Erythroblast (primary cell): ENCODE results near the gene RPP38.

Source experiments
- DNase-seq, 2 experiments: peaks; one replicate each; lab custom pipeline; 2025; lab: John Stamatoyannopoulos, UW
- GATA1 ChIP-seq: IDR thresholded peaks from 2 replicates; pipeline ENCODE4 v1.6.1; 2011; ENCODE audit warnings: low read depth, mild to moderate bottlenecking, control low read depth, low read length, moderate library complexity
- POLR2A ChIP-seq: IDR thresholded peaks from 2 replicates; pipeline ENCODE4 v1.6.1; 2011; ENCODE audit warnings: mild to moderate bottlenecking, low read length

The RPP38 gene

GRCh38 chr10:15084502-15084922 lies 12.6 kb upstream of the RPP38 start:
- TF ChIP-seq POLR2A (no peak), GATA1 (no peak)
- DNase-seq: no peak

DNA sequence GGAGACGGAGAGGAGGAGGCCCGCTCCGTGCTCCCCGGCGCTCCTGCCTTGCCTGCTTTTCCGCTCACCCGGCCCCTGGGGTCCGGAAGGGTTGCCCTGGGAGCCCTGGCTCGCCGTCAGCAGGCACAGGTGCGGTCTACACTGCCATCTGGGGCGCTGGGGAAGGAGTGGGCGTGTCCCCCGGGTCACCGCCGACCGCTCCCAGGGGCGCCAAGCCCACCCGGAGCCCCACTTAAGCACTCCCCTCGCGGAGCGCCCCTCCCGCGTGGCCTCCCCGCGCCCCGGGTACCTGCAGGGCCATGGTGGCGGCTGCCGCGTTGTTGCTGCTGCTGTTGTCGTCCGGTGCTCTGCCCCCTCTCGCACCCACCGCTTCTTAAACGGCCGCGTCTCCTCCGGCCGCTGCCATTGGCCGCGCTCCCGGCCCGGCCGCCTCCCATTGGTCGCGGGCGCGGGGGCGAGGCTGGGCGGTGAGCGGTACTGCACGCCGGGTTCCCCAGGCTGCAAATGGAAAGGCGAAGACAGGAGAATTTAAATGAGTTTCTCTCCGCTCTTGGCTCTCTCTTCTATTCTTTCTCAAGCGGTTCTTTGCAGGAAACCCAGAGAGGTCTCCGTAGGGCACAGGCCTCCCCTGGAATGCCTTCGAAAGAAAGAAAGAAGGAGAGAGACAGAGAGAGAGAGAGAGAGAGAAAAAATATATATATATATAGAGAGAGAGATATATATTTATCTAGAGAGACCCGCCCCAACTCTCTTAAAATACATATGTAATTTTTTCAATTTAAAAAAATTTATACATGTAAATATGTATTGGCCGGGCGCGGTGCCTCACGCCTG lies 8.5 kb upstream of the RPP38 start, which contains the start of gene ACBD7:
ACBD7 (minus strand) TSS at position 349 of the 834 bp plus-strand sequence; CDS start at position 301, 48 bp downstream.
- peak; percentile 84 to 87 for DNase-seq
- TF ChIP-seq POLR2A: no peak
- TF ChIP-seq GATA1: no peak

DNA sequence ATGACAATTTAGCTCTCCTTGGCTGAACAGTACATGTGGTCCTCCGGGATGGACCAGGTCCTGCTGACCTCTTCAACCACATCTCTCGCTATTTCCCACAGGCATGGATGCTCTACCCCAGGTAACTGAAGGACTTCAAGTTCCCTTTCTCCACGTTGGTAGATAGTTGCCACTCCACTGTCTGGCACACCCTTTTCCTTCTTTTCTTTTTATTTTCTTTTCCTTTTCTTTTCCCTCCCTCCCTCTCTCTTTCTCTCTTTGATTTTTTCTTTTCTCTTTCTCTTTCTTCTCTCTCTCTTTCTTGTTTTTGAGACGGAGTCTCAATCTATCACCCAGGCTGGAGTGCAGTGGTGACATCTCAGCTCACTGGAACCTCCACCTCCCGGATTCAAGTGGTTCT lies 5.7 kb upstream of the RPP38 start:
- no peak for DNase-seq
- no peak for TF ChIP-seq POLR2A
- TF ChIP-seq GATA1: no peak

GRCh38 chr10:15092855-15093408 lies 4.2 kb upstream of the RPP38 start:
- TF ChIP-seq POLR2A (no peak), GATA1 (no peak)
- no peak for DNase-seq

DNA sequence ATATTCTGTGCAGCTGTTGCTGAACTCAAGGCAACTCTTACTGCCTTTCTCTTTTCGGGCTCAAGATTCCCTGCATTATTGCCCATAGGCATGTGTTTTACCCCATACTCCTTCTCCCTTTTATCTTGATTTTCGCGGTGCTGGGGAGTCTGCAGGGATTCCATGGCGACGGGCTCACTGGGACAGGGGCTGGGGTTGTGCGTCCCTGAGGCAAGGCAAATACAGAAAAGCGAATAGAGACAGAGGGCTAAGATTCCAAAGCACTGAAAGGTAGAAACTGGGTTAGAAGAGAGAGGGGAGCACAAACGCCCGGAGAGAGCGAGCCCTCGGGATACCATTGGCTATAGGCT lies 519 bp upstream of the RPP38 start:
- TF ChIP-seq GATA1 (no peak), POLR2A (no peak)
- no peak for DNase-seq

- no peak for DNase-seq
- TF ChIP-seq POLR2A (no peak), GATA1 (no peak)
Observed at GRCh38 chr10:15099886-15100285, 2.7 kb downstream of the RPP38 start.

- TF ChIP-seq POLR2A (no peak), GATA1 (no peak)
Observed at GRCh38 chr10:15103513-15103912, 6.4 kb downstream of the RPP38 start.

DNA sequence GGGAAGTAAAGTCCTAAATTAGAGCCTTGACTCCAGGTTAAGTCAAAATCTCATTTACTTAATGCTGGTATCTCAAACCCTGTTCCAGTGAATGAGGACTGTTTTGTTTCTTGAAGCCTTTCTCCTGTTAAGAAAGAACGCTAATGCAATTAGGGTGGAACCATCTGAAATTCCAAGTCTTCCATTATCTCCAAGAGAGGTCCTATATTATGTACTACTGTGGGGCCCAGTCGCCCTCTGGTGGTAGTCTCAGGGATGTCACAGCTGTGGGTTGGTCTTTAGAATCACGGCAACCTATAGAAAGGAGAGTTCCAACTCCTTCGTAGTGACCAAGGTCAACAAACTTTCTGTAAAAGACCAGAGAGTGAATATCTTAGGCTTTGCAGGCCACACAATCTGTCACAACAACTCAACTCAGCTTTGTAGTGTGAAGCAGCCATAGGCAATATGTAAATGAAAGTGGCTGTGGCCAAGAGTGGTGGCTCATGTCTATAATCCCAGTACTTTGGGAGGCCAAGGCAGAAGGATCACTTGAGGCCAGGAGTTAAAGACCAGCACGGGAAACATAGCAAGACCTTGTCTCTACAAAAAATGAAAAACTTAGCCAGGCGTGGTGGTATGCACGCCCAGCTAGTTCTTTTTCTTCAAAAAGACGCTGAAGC lies 9.3 kb downstream of the RPP38 start:
- peak; percentile 70 to 82 for DNase-seq
- no peak for TF ChIP-seq POLR2A

More at GRCh38 chr10:15103513-15103912, 6.4 kb downstream of the RPP38 start:
- no peak for DNase-seq

GRCh38 chr10:15112657-15113056 lies 15.5 kb downstream of the RPP38 start:
- DNase-seq: no peak
- TF ChIP-seq POLR2A (no peak), GATA1 (no peak)

- TF ChIP-seq GATA1 (no peak), POLR2A (no peak)
- DNase-seq: no peak
Observed at GRCh38 chr10:15113766-15114165, 16.6 kb downstream of the RPP38 start.

GRCh38 chr10:15116225-15116624 lies 19.1 kb downstream of the RPP38 start:
- TF ChIP-seq POLR2A: no peak
- TF ChIP-seq GATA1: no peak
- no peak for DNase-seq

DNA sequence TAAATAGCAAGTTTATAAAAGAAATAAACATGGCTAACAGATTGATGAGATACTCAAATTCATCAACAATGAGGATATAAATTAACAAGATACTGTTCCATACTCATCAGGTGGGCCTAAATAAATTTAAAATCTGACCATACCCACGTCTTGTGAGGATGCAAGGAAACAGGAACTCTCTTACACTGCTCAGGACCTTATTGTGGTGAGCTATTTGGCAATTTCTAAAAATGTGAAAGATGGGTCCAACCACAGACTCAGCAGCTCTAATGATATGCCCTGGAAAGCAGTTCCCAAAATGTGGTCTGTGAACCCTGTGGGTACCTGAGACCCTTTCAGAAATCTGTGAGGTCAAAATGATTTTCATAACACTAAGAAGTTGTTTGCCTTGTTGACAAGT lies 21.5 kb downstream of the RPP38 start:
- DNase-seq: no peak
- TF ChIP-seq GATA1 (no peak), POLR2A (no peak)

GRCh38 chr10:15120523-15120922 lies 23.4 kb downstream of the RPP38 start:
- TF ChIP-seq POLR2A (no peak), GATA1 (no peak)
- DNase-seq: no peak

- no peak for TF ChIP-seq GATA1
- no peak for TF ChIP-seq POLR2A
- no peak for DNase-seq
Observed at GRCh38 chr10:15121707-15122106, 24.6 kb downstream of the RPP38 start.
